SK-N-MC (cell line): ENCODE data around the gene CENPT.

Experiments used
- EZH2 ChIP-seq: fragments of 200-600 bp; sonication (generic); IDR thresholded peaks from one replicate; pipeline ENCODE4 v1.6.1; 2017; ENCODE audit warnings: antibody characterized with exemption
- FOXP2 ChIP-seq: optimal IDR thresholded peaks from 2 replicates; pipeline ENCODE3; 2011; ENCODE audit warnings: mild to moderate bottlenecking, moderate library complexity; ENCODE audit not compliant: insufficient read depth; ENCODE audit errors: extremely low read length, control extremely low read depth
- POLR2AphosphoS5 ChIP-seq: IDR thresholded peaks from 2 replicates; pipeline ENCODE4 v1.6.1; 2012; ENCODE audit warnings: mild to moderate bottlenecking, low read depth, low read length, borderline replicate concordance

- no peak for TF ChIP-seq EZH2
- no peak for TF ChIP-seq POLR2AphosphoS5
- TF ChIP-seq FOXP2, result no peak
Observed at GRCh38 chr16:67892375-67892774, 44.9 kb upstream of the CENPT start.
